NCI-H82 treated with DMSO at 0.1 percent for 48 hours (cell line): ENCODE data around the gene SCYL1.
A peak's percentile ranks its signal among the peaks of the same experiment; 100 is the strongest.

ENCODE experiments used
- DNase-seq: peaks from one replicate; lab custom pipeline; 2025; ENCODE audit not compliant: unreplicated experiment; lab: John Stamatoyannopoulos, UW

SCYL1 gene

GRCh38 chr11:65579291-65579690 is 54.4 kb downstream of the SCYL1 start:
- no peak for DNase-seq

GRCh38 chr11:65580031-65580692 is 55.3 kb downstream of the SCYL1 start:
- DNase-seq: no peak

GRCh38 chr11:65580756-65581155 is 55.9 kb downstream of the SCYL1 start:
- DNase-seq: no peak

- DNase-seq: no peak
These were observed 57.0 kb downstream of the SCYL1 start for GRCh38 chr11:65581928-65582327.

GRCh38 chr11:65583589-65583988 is 58.7 kb downstream of the SCYL1 start:
- DNase-seq: no peak

- DNase-seq: no peak
These were observed 59.2 kb downstream of the SCYL1 start for GRCh38 chr11:65584106-65584505.

- DNase-seq: no peak
These were observed 59.9 kb downstream of the SCYL1 start for GRCh38 chr11:65584723-65585171.

GRCh38 chr11:65585396-65586246 is 60.7 kb downstream of the SCYL1 start:
- no peak for DNase-seq

GRCh38 chr11:65586247-65586630 is 61.4 kb downstream of the SCYL1 start:
- DNase-seq: no peak

- peak; percentile 49 for DNase-seq
These were observed 61.8 kb downstream of the SCYL1 start for GRCh38 chr11:65586676-65587075.
